Spleen (tissue), 7 donors: Measurements from ENCODE around the gene BTN3A1.

Source experiments
- CTCF ChIP-seq, 11 experiments: fragments of 200-600 bp in 7 of 11; fragments of 450-650 bp in 4 of 11; sonication (generic) in 4 of 11; IDR thresholded peaks in 8 of 11; conservative IDR thresholded peaks in 3 of 11; 1 replicate in 7 of 11; 2 replicates in 4 of 11; pipeline versions ENCODE4 v1.4.0 to v1.8.0; 2016 to 2021; ENCODE audit warnings: antibody characterized with exemption in 11 of 11, inconsistent platforms in 4 of 11, mild to moderate bottlenecking in 1 of 11
- POLR2A ChIP-seq, 3 donors: fragments of 450-650 bp; IDR thresholded peaks; one replicate each; pipeline ENCODE4 v1.5.1; 2017; ENCODE audit warnings: antibody characterized with exemption in 3 of 3, mild to moderate bottlenecking in 1 of 3
- POLR2AphosphoS5 ChIP-seq, 3 donors: sonication (generic); formaldehyde crosslinking; IDR thresholded peaks; one replicate each; pipeline ENCODE4 v1.5.1; 2017; ENCODE audit warnings: antibody characterized with exemption in 3 of 3
- donor health status: DM: no; HTN: no; CAD: no; lungs with moderate emphysema.
- donor health status: DM: no; HTN: no; CAD: no.
- donor health status: DM: no; HTN: no; CAD: no.

DNA sequence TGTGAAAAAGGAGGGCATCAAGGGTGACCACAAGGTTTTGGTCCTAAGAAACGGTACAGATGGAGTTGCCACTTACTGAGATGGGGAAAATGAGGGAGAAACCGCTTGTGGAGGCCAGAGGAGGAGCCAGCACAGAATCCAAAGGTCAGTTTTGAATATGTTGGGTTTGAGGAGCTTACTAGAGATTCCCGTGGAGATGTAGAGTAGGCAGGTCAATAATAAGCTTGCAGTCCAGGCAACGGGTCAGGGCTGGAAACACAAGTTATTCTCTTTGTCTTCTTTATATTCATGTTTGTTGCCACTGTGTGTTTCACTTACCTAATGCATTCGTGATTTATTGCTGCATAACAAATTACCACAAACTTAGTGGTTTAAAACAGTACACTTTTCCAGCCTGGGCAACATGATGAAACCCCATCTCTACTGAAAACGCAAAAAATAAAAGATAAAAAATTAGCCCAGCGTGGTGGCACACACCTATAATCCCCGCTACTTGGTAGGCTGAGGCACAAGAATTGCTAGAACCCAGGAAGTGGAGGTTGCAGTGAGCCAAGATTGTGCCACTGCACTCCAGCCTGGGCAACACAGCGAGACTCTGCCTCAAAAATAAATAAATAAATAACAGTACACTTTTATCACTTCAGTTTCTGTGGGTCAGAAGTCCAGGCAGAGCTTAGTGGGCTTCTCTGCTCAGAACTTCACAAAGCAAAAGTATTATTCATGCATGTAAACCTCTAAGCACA lies 39.8 kb upstream of the BTN3A1 start:
- TF ChIP-seq POLR2A (IDR thresholded peaks at IDR 0.05): no peak
- no peak for TF ChIP-seq CTCF (IDR thresholded peaks at IDR 0.05 in 8 of 11, conservative IDR thresholded peaks at IDR 0.05 in 3 of 11)
- TF ChIP-seq POLR2AphosphoS5 (IDR thresholded peaks at IDR 0.05): no peak
